Activated T-cell treated with anti-CD3 and anti-CD28 coated beads, Interleukin-2, amount 50 U/mL, for 72 hours (primary cell): ENCODE results near the gene GNB4. TPM values are rescaled to one million over a fixed set of nuclear protein-coding genes. Genes with fewer than 3 reads are reported as not detected.

Experiments
- ATAC-seq, 2 donors: fragments of 150-1000 bp; cut with Tn5 transposase; replicated peaks in 1 of 2; 2 replicates each; pipeline ENCODE4 v1.10.0; 2021; ENCODE audit warnings: moderate library complexity in 2 of 2, mild to moderate bottlenecking in 1 of 2
- DNase-seq, 2 donors: peaks; one replicate each; pipeline ENCODE4 v3.0.0; 2021 to 2022; ENCODE audit warnings: mixed read lengths in 1 of 2
- H3K27ac Mint-ChIP-seq: one replicate; pipeline ENCODE4 v1.8.0; 2022; ENCODE audit warnings: mild to moderate bottlenecking, moderate library complexity, mixed read lengths
- H3K27me3 Mint-ChIP-seq: one replicate; pipeline ENCODE4 v1.8.0; 2022; ENCODE audit warnings: low read depth, mixed read lengths
- H3K36me3 Mint-ChIP-seq, 2 donors: one replicate each; pipeline ENCODE4 v1.8.0; 2022; ENCODE audit warnings: mixed read lengths in 2 of 2, mild to moderate bottlenecking in 1 of 2; ENCODE audit not compliant: insufficient read depth in 2 of 2
- H3K4me1 Mint-ChIP-seq: one replicate; pipeline ENCODE4 v1.8.0; 2022; ENCODE audit warnings: low read depth, mixed read lengths
- H3K4me3 Mint-ChIP-seq, 2 donors: one replicate each; pipeline ENCODE4 v1.8.0; 2022; ENCODE audit warnings: mild to moderate bottlenecking in 2 of 2, mixed read lengths in 2 of 2, moderate library complexity in 2 of 2
- H3K9me3 Mint-ChIP-seq, 2 donors: one replicate each; pipeline ENCODE4 v1.8.0; 2022; ENCODE audit warnings: mixed read lengths in 2 of 2
- total RNA-seq, 2 donors: library from RNA; stranded (reverse); gene quantifications; one replicate each; pipeline ENCODE4 v1.2.3, GENCODE V29; 2022

The GNB4 gene
- total RNA-seq, 2 donors from 2014 or later, result 0.39 to 0.60 TPM

DNA sequence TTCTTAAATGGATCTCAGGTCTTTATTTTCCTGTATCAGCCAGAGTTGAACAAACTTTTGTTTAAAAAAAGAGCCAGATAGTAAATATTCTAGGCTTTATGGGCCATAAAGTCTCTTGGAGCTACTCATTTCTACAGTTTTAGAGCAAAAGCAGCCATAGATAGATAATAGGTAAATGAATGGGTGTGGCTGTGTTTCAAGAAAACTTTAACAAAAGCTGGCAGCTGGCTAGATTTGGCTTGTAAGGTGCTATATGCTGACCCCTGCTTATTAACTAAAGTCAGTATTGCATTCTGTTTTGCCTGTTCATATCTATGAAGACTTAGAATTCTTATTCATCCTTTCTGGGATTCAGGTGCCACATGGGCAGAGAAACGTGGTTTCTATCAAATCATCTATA lies 74.8 kb downstream of the GNB4 start:
- Mint-ChIP-seq H3K4me3 (no peak overlapping the region), H3K36me3 (peaks cover 5 to 11% of the 10 kb centered on the region in 2 donors), H3K27ac (no peak overlapping the region), H3K9me3 (no peaks in the 10 kb centered on the region), H3K4me1 (no peaks in the 10 kb centered on the region), H3K27me3 (no peaks in the 10 kb centered on the region)
- ATAC-seq, result no peak
- DNase-seq, result no peak

DNA sequence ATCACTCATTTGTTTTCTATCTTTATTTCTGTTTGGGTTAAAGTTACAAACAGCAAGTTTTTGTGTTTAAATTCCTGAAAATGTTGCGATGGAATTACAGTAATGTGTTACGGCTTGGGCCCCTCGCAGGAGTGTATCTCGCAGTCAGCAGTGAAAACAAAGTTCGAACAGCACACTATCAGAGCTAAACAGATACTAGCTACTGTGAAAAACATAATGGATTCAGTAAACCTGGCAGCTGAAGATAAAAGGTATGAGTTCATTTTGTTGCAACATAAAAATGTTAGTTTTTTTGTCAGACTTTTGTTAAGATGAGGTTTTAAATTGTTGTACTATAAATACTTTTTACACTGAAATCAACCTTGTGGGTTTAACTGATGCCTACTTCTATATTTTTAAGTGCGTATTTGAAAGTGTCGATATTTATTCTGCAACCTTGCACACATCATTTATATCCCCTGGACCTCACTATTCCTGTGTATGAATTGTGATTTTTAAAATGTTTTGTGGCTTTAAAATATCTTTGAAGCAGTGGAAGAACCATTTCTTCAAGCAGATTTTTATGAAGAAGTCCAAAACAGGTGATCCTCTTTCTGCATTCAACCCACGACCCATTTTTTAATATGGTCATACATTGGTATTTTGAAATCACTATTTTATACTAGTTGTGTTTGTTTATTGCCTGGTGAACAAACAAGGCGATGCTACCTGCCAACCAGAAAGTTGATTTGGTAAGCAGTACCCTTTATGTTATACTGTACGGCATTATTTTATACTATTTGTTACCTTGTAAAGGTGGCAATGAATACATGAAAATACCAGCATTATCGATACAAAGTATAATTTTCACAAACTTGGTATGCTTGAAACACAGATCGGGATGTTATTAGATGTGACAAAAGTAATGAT lies 75.9 kb downstream of the GNB4 start:
- Mint-ChIP-seq H3K27me3 (no peaks in the 10 kb centered on the region), H3K4me3 (no peak overlapping the region), H3K4me1 (no peaks in the 10 kb centered on the region), H3K9me3 (no peaks in the 10 kb centered on the region), H3K36me3 (peaks cover 2 to 15% of the 10 kb centered on the region in 2 donors), H3K27ac (no peak overlapping the region)
- ATAC-seq, result no peak
- DNase-seq, result no peak

DNA sequence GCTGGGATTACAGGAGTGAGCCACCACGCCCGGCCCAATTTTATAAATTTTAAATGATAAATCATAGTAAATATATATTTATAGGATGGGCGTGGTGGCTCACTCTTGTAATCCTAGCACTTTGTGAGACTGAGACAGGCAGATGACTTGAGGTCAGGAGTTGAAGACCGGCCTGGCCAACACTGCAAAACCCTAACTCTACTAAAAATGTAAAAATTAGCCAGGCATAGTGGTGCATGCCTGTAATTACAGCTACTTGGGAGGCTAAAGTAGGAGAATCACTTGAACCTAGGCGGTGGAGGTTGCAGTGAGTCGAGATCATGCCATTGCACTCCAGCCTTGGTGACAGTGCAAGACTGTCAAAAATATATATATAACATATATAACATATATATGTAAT lies 77.3 kb downstream of the GNB4 start:
- ATAC-seq, result no peak
- no peaks in the 10 kb centered on the region for H3K9me3 Mint-ChIP-seq
- no peaks in the 10 kb centered on the region for H3K27me3 Mint-ChIP-seq
- no peaks in the 10 kb centered on the region for H3K4me1 Mint-ChIP-seq
- no peak overlapping the region for H3K27ac Mint-ChIP-seq
- no peak overlapping the region for H3K4me3 Mint-ChIP-seq
- DNase-seq, result no peak
- peaks cover 2 to 10% of the 10 kb centered on the region in 2 donors for H3K36me3 Mint-ChIP-seq

DNA sequence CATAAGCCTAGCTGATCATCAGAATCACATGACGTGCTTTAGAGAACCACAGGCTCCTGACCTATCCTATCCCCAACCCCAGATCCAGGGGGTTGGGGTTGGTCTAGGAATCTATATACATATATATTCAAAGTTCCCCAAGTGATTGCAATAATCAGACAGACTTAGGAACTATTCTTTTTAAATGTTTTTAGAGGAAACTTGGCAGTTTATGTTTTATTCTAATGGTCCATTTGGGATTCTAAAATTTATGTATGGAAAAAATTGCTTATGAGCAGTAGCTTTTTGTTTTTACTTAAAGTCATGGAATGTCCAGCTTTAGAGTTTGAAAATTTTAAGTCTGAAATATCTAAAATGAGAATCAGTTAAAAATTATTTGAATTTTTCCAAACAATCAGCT lies 81.6 kb downstream of the GNB4 start:
- H3K9me3 Mint-ChIP-seq, result no peaks in the 10 kb centered on the region
- DNase-seq, result no peak
- no peak for ATAC-seq
- H3K4me1 Mint-ChIP-seq, result no peaks in the 10 kb centered on the region
- H3K36me3 Mint-ChIP-seq, result peaks cover 1 to 13% of the 10 kb centered on the region in 2 donors
- no peak overlapping the region for H3K4me3 Mint-ChIP-seq
- no peaks in the 10 kb centered on the region for H3K27me3 Mint-ChIP-seq
- H3K27ac Mint-ChIP-seq, result no peak overlapping the region

DNA sequence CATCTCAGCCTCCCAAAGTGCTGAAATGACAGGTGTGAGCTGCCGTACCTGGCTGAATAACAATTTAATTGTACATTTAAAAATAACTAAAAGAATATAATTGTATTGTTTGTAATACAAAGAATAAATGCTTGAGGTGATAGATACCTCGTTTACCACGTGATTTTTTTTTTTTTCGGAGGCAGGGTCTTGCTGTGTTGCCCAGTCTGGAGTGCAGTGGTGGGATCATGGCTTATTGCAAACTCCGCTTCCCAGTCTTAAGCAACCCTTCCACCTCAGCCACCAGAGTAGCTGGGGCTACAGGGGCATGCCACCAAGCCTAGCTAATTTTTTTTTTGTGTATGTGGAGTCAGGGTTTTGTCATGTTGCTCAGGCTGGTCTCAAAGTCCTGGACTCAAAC lies 87.9 kb downstream of the GNB4 start:
- DNase-seq, result no peak
- H3K27me3 Mint-ChIP-seq, result no peaks in the 10 kb centered on the region

DNA sequence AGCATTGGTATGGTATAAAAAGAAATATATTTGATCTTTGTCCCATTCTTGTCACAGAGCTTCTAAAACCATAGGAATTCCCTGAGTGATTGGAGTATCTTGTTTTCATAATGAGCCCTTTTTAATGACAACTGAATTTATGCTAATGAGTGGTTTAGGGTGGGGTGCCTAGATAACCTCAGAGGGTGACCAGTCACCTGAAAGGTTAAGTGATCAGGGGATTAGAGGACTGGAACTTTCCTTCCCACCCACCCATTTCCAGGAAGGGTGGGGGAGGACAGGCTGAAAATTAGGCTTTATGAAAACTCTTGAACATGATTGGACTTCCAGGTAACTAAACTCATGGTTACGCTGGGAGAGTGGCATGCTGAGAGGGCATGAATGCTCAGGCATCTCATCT lies 95.3 kb downstream of the GNB4 start:
- DNase-seq, result no peak
- no peak for ATAC-seq
- no peak overlapping the region for H3K27ac Mint-ChIP-seq
- H3K27me3 Mint-ChIP-seq, result no peaks in the 10 kb centered on the region
- H3K4me1 Mint-ChIP-seq, result peaks cover 16% of the 10 kb centered on the region
- H3K9me3 Mint-ChIP-seq, result no peaks in the 10 kb centered on the region
- H3K4me3 Mint-ChIP-seq, result no peak overlapping the region
- peaks cover 8 to 32% of the 10 kb centered on the region in 2 donors for H3K36me3 Mint-ChIP-seq

More for the DNA sequence above, 87.9 kb downstream of the GNB4 start:
- peaks cover 5 to 17% of the 10 kb centered on the region in 2 donors for H3K36me3 Mint-ChIP-seq
- H3K9me3 Mint-ChIP-seq, result no peaks in the 10 kb centered on the region
- H3K27ac Mint-ChIP-seq, result no peak overlapping the region
- ATAC-seq, result no peak
- H3K4me3 Mint-ChIP-seq, result no peak overlapping the region
- no peaks in the 10 kb centered on the region for H3K4me1 Mint-ChIP-seq

DNA sequence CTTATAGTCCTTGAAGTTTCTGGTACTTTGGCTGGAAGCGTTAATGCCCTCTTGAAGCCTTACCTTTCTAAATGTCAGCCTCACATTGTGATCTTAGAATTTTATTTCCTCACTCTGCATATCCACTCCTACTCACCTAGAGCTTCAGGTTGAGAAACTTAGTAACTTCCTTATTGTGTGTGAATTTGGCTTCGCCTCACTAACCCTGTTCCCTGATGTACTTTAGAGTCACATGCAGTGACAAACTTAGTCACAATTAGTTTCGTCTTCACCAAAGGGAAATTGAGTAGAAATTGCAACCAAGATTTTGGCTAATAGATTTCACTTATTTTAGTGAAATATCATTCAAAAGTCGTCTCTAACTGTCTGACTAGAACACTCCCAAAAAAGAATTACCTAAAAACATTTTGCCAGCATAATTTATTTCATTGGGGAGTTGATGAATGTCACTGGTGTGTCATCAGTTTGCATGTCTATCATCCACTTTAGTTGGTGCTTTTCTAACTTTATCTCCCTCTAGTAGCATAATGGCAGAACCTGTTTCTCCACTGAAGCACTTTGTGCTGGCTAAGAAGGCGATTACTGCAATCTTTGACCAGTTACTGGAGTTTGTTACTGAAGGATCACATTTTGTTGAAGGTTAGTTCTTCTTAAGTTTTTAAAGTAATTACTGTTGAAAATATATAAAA lies 102.8 kb downstream of the GNB4 start:
- Mint-ChIP-seq H3K27me3 (no peaks in the 10 kb centered on the region), H3K9me3 (no peaks in the 10 kb centered on the region), H3K36me3 (peaks cover 7 to 9% of the 10 kb centered on the region in 2 donors), H3K4me1 (peaks cover 23% of the 10 kb centered on the region), H3K27ac (peak overlapping the region; percentile 97), H3K4me3 (peak overlapping the region; percentile 93 to 99)
- DNase-seq, result no peak
- ATAC-seq, result peak in 1 of 2 donors; percentile 27

DNA sequence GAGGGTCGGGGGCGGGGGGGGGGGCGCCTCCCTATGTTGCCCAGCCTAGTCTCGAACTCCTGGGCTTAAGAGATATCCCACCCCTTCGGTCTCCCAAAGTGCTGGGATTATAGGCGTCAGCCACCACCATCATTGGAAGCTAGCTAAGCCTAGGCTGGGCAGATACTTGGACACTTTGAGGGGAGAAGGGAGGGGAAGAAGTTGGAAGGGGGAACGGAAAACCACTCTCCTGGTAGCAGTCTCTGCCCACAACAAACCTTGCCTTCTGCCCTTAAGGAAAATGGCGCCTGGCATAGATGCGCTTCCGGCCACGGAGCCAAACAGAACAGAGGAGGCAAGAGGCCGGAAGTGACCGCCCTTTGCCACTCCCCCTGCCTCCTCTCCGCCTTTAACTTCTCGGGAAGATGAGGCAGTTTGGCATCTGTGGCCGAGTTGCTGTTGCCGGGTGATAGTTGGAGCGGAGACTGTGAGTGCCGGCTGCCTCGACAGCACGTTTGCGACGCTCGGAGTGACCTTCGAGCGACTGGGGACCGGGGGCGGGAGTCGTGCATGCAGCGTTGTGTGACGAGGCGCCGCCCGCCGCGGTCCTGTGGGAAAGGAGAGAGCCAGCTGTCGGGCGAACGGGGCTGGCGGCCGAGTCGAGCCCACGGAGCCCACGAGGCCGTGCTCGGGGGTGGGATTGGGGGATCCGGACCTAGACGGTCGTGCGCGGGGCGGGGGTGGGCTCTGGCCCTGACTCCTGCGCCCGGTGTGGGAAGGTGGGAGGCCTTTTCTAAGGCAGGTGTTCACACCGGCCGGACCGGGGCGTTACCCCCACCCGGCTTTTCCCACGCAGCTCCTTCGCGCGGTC lies 103.7 kb downstream of the GNB4 start, which contains the start of gene MFN1:
MFN1 (plus strand) TSS at position 365 of the 850 bp plus-strand sequence. CDS start 1,143 bp downstream, outside the sequence.
- H3K9me3 Mint-ChIP-seq, result no peaks in the 10 kb centered on the region
- ATAC-seq, result peak; percentile 97
- peaks cover 23% of the 10 kb centered on the region for H3K4me1 Mint-ChIP-seq
- peaks cover 6 to 8% of the 10 kb centered on the region in 2 donors for H3K36me3 Mint-ChIP-seq
- H3K4me3 Mint-ChIP-seq, result peak within 1 kb of the TSS; percentile 93 to 99
- H3K27ac Mint-ChIP-seq, result peak within 1 kb of the TSS; percentile 97
- H3K27me3 Mint-ChIP-seq, result no peaks in the 10 kb centered on the region
- DNase-seq, result peak; percentile 89 to 93

Other genes with a start within 250 kb of the GNB4 start
- gene KCNMB3, start 200.4 kb downstream of the GNB4 start, total RNA-seq, result under 1 TPM; 0.46 to 0.89 TPM
- 10 to 100 TPM; 36.1 to 41.0 TPM for gene ZNF639, start 128.4 kb downstream of the GNB4 start, total RNA-seq
- gene MFN1, start 103.8 kb downstream of the GNB4 start, total RNA-seq, result 10 to 100 TPM; 31.1 to 32.0 TPM
- 10 to 100 TPM; 77.5 to 79.2 TPM for gene ACTL6A, start 111.5 kb upstream of the GNB4 start, total RNA-seq
- 10 to 100 TPM; 39.7 to 47.2 TPM for gene MRPL47, start 153.2 kb upstream of the GNB4 start, total RNA-seq
- gene NDUFB5, start 153.3 kb upstream of the GNB4 start, total RNA-seq, result 100 to 1,000 TPM; 114 to 133 TPM
- 10 to 100 TPM in 1 of 2 donors, 1 to 10 TPM in 1; 8.1 to 12.4 TPM for gene USP13, start 201.6 kb upstream of the GNB4 start, total RNA-seq